GM18505 (cell line): ENCODE data around the gene DAB2IP.

Experiments used
- ATAC-seq: cut with Tn5 transposase; IDR thresholded peaks from one replicate; pipeline ENCODE4 v1.9.1; 2021; ENCODE audit not compliant: unreplicated experiment
- POLR2A ChIP-seq: IDR thresholded peaks from 4 replicates; pipeline ENCODE4 v1.6.1; 2011; ENCODE audit warnings: borderline replicate concordance; ENCODE audit not compliant: insufficient read depth, insufficient read length; ENCODE audit errors: extremely low read depth

The DAB2IP gene

GRCh38 chr9:121768416-121769015, 117.1 kb downstream of the DAB2IP start:
- no peak for TF ChIP-seq POLR2A
- no peak for ATAC-seq

- ATAC-seq: no peak
- TF ChIP-seq POLR2A: no peak
These were observed 118.5 kb downstream of the DAB2IP start for GRCh38 chr9:121769939-121770338.

- ATAC-seq: no peak
- no peak for TF ChIP-seq POLR2A
These were observed 119.2 kb downstream of the DAB2IP start for GRCh38 chr9:121770415-121771273.

- no peak for ATAC-seq
- TF ChIP-seq POLR2A: no peak
These were observed 120.0 kb downstream of the DAB2IP start for GRCh38 chr9:121771418-121771817.

- ATAC-seq: no peak
- no peak for TF ChIP-seq POLR2A
These were observed 120.6 kb downstream of the DAB2IP start for GRCh38 chr9:121771851-121772599.

- TF ChIP-seq POLR2A: no peak
- no peak for ATAC-seq
These were observed 121.3 kb downstream of the DAB2IP start for GRCh38 chr9:121772600-121773285.

GRCh38 chr9:121773286-121773953, 122.0 kb downstream of the DAB2IP start:
- no peak for ATAC-seq

GRCh38 chr9:121773954-121774714, 122.7 kb downstream of the DAB2IP start:
- no peak for TF ChIP-seq POLR2A
- no peak for ATAC-seq

More at GRCh38 chr9:121773286-121773953, 122.0 kb downstream of the DAB2IP start:
- no peak for TF ChIP-seq POLR2A

GRCh38 chr9:121774715-121775613, 123.5 kb downstream of the DAB2IP start:
- no peak for ATAC-seq
- no peak for TF ChIP-seq POLR2A

GRCh38 chr9:121776001-121776738, 124.7 kb downstream of the DAB2IP start:
- TF ChIP-seq POLR2A: no peak
- ATAC-seq: no peak
